HEK293T (cell line): ENCODE measurements around the gene PTPRG.

Experiments used
- BHLHE40 ChIP-seq: fragments of 450-650 bp; IDR thresholded peaks from 2 replicates; pipeline ENCODE4 v1.6.1; 2016; ENCODE audit warnings: mild to moderate bottlenecking, moderate library complexity, borderline replicate concordance
- CTBP1 ChIP-seq: fragments of 450-650 bp; IDR thresholded peaks from 2 replicates; pipeline ENCODE4 v1.6.1; 2016; ENCODE audit warnings: borderline replicate concordance
- ELF4 ChIP-seq: fragments of 450-650 bp; IDR thresholded peaks from 2 replicates; pipeline ENCODE4 v1.6.1; 2017; ENCODE audit warnings: antibody characterized with exemption
- FOXA1 ChIP-seq: fragments of 450-650 bp; IDR thresholded peaks from 2 replicates; pipeline ENCODE4 v1.6.1; 2016; ENCODE audit warnings: mild to moderate bottlenecking
- FOXK2 ChIP-seq: fragments of 450-650 bp; IDR thresholded peaks from 2 replicates; pipeline ENCODE4 v1.6.1; 2016; ENCODE audit warnings: mild to moderate bottlenecking
- FOXM1 ChIP-seq: fragments of 450-650 bp; IDR thresholded peaks from 2 replicates; pipeline ENCODE4 v1.6.1; 2017; ENCODE audit warnings: mild to moderate bottlenecking, borderline replicate concordance
- HDGF ChIP-seq: fragments of 450-650 bp; IDR thresholded peaks from 2 replicates; pipeline ENCODE4 v1.6.1; 2017; ENCODE audit warnings: antibody characterized with exemption, borderline replicate concordance
- L3MBTL2 ChIP-seq: fragments of 450-650 bp; conservative IDR thresholded peaks from 2 replicates; pipeline ENCODE4 v1.6.1; 2016; ENCODE audit warnings: mild to moderate bottlenecking
- LEF1 ChIP-seq: fragments of 450-650 bp; IDR thresholded peaks from 2 replicates; pipeline ENCODE4 v1.6.1; 2017; ENCODE audit warnings: mild to moderate bottlenecking, borderline replicate concordance
- NFRKB ChIP-seq: fragments of 450-650 bp; IDR thresholded peaks from 2 replicates; pipeline ENCODE4 v1.6.1; 2016; ENCODE audit warnings: mild to moderate bottlenecking, moderate library complexity
- PKNOX1 ChIP-seq: fragments of 450-650 bp; IDR thresholded peaks from 2 replicates; pipeline ENCODE4 v1.6.1; 2016
- SP1 ChIP-seq: fragments of 450-650 bp; IDR thresholded peaks from 2 replicates; pipeline ENCODE4 v1.6.1; 2017
- SUZ12 ChIP-seq: fragments of 450-650 bp; IDR thresholded peaks from 2 replicates; pipeline ENCODE4 v1.6.1; 2016; ENCODE audit warnings: mild to moderate bottlenecking
- ZNF384 ChIP-seq: fragments of 450-650 bp; IDR thresholded peaks from 2 replicates; pipeline ENCODE4 v1.6.1; 2016

GRCh38 chr3:61646360-61646759 lies 85.0 kb downstream of the PTPRG start:
- TF ChIP-seq BHLHE40 (no peak), FOXK2 (no peak), LEF1 (no peak), SUZ12 (no peak), NFRKB (no peak), PKNOX1 (no peak), FOXA1 (no peak), FOXM1 (no peak), CTBP1 (no peak), L3MBTL2 (no peak), ZNF384 (no peak), SP1 (no peak), HDGF (no peak), ELF4 (no peak)
